Spleen (tissue), 11 donors: Measurements from ENCODE around the gene UGT1A5. TPM values are rescaled to one million over a fixed set of nuclear protein-coding genes. Genes with fewer than 3 reads are reported as not detected.

Source experiments
- DNase-seq: peaks from one replicate; pipeline ENCODE4 v3.0.0-alpha.2; 2020
- H3K27ac ChIP-seq, 8 donors: fragments of 200-600 bp; sonication (generic) in 7 of 8; 1 replicate in 4 of 8; 2 replicates in 4 of 8; pipeline versions ENCODE4 v1.5.0 to v1.8.0; 2016 to 2021; ENCODE audit warnings: inconsistent platforms in 4 of 8, mild to moderate bottlenecking in 4 of 8, moderate library complexity in 1 of 8
- H3K27me3 ChIP-seq, 7 donors: fragments of 200-600 bp; sonication (generic) in 6 of 7; replicated peaks in 1 of 7; 1 replicate in 4 of 7; 2 replicates in 3 of 7; pipeline versions ENCODE4 v1.5.0 to v1.8.0; 2016 to 2021; ENCODE audit warnings: inconsistent platforms in 3 of 7, mild to moderate bottlenecking in 1 of 7
- H3K36me3 ChIP-seq, 6 donors: fragments of 200-600 bp; sonication (generic) in 5 of 6; 1 replicate in 4 of 6; 2 replicates in 2 of 6; pipeline versions ENCODE4 v1.5.0 to v1.8.0; 2016 to 2021; ENCODE audit warnings: inconsistent platforms in 2 of 6
- H3K4me1 ChIP-seq, 6 donors: fragments of 200-600 bp; sonication (generic) in 5 of 6; 1 replicate in 3 of 6; 2 replicates in 3 of 6; pipeline versions ENCODE4 v1.5.0 to v1.8.0; 2016 to 2021; ENCODE audit warnings: inconsistent platforms in 3 of 6
- H3K4me3 ChIP-seq, 8 donors: fragments of 200-600 bp; sonication (generic) in 7 of 8; 1 replicate in 4 of 8; 2 replicates in 4 of 8; pipeline versions ENCODE4 v1.5.0 to v1.8.0; 2016 to 2021; ENCODE audit warnings: inconsistent platforms in 4 of 8, mild to moderate bottlenecking in 4 of 8, moderate library complexity in 2 of 8
- H3K9me3 ChIP-seq, 8 donors: fragments of 200-600 bp; sonication (generic) in 7 of 8; 1 replicate in 4 of 8; 2 replicates in 4 of 8; pipeline versions ENCODE4 v1.5.0 to v1.8.0; 2016 to 2021; ENCODE audit warnings: inconsistent platforms in 4 of 8
- CTCF ChIP-seq, 11 experiments: fragments of 200-600 bp in 7 of 11; fragments of 450-650 bp in 4 of 11; sonication (generic) in 4 of 11; IDR thresholded peaks in 8 of 11; conservative IDR thresholded peaks in 3 of 11; 1 replicate in 7 of 11; 2 replicates in 4 of 11; pipeline versions ENCODE4 v1.4.0 to v1.8.0; 2016 to 2021; ENCODE audit warnings: antibody characterized with exemption in 11 of 11, inconsistent platforms in 4 of 11, mild to moderate bottlenecking in 1 of 11
- POLR2A ChIP-seq, 3 donors: fragments of 450-650 bp; IDR thresholded peaks; one replicate each; pipeline ENCODE4 v1.5.1; 2017; ENCODE audit warnings: antibody characterized with exemption in 3 of 3, mild to moderate bottlenecking in 1 of 3
- POLR2AphosphoS5 ChIP-seq, 3 donors: sonication (generic); formaldehyde crosslinking; IDR thresholded peaks; one replicate each; pipeline ENCODE4 v1.5.1; 2017; ENCODE audit warnings: antibody characterized with exemption in 3 of 3
- WGBS, 5 donors: extraction: QIAGEN DNeasy Blood & Tissue Kit in 3 of 5; methylation state at CpG; one replicate each; pipeline versions ENCODE4 v1.1.5 to v1.1.7; 2013 to 2018; 5-methylcytosine and 5-hydroxymethylcytosine counted together
- intact Hi-C: fragments of 100-400 bp; cut with DNase I; formaldehyde crosslinking; loops from one replicate; pipeline ENCODE4 v1.15.0; 2023; ENCODE audit warnings: low total_unique reads
- polyA plus RNA-seq, 3 donors: library from polyadenylated mRNA; stranded (reverse); fragments of 200-250 nt; gene quantifications; one replicate each; pipeline ENCODE4 v1.2.1, GENCODE V29; 2013
- total RNA-seq, 7 donors: library from RNA; depleted of rRNA in 3 of 7; stranded (reverse); fragments of >200 nt in 3 of 7; fragmentation: NEBNext Ultra II Directional in 4 of 7; extraction: Animal tissue kit (Norgen Biotek cat#: 25700) in 4 of 7; gene quantifications; one replicate each; pipeline versions ENCODE4 v1.1.0 to v1.2.1, GENCODE V29; 2016 to 2021
- donor health status: healthy with polysubstance abuse.
- donor health status: DM: no; HTN: no; CAD: no; lungs with moderate emphysema.
- donor health status: DM: no; HTN: no; CAD: no.
- donor health status: Bipolar disorder and iron deficiency.
- donor health status: healthy.
- donor health status: DM: no; HTN: no; CAD: no.
- donor health status: DM: yes; HTN: yes; CAD: no.

UGT1A5 gene
- total and polyA plus RNA-seq, 10 donors: not detected

DNA sequence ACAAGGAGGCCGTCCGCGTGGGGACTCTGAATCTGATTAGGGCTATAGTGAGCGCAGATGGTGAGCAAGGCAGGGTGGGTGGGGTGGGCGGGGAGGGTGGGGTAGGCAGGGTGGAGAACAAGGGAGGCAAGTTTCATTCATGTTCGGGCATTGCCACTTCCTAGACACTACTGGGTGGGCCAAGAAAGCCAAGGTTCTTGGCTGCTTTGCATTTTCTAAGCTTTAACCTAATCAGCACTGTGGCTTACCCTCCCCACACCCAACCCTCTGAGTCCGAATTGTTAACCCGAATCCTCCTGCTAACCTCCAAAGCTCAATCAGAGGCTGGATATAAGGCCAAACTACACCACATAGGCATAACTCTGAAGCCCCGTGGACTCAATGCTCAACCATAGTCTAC lies 83.5 kb downstream of the UGT1A5 start:
- intact Hi-C loops: no loop called here
- Histone ChIP-seq H3K36me3 (no peaks in the 10 kb centered on the region), H3K4me1 (no peaks in the 10 kb centered on the region), H3K9me3 (no peaks in the 10 kb centered on the region), H3K4me3 (no peak overlapping the region), H3K27me3 (peaks cover 0 to 19% (median 0%) of the 10 kb centered on the region in 7 donors), H3K27ac (no peak overlapping the region)
- TF ChIP-seq POLR2AphosphoS5 (IDR thresholded peaks at IDR 0.05): no peak
- TF ChIP-seq CTCF (IDR thresholded peaks at IDR 0.05 in 8 of 11, conservative IDR thresholded peaks at IDR 0.05 in 3 of 11): no peak
- no peak for TF ChIP-seq POLR2A (IDR thresholded peaks at IDR 0.05)
- WGBS, 5 donors: 85 to 96% (median 89%) methylated on average over 8 to 9 of the region's 9 CpGs
- DNase-seq: peak; percentile 39

DNA sequence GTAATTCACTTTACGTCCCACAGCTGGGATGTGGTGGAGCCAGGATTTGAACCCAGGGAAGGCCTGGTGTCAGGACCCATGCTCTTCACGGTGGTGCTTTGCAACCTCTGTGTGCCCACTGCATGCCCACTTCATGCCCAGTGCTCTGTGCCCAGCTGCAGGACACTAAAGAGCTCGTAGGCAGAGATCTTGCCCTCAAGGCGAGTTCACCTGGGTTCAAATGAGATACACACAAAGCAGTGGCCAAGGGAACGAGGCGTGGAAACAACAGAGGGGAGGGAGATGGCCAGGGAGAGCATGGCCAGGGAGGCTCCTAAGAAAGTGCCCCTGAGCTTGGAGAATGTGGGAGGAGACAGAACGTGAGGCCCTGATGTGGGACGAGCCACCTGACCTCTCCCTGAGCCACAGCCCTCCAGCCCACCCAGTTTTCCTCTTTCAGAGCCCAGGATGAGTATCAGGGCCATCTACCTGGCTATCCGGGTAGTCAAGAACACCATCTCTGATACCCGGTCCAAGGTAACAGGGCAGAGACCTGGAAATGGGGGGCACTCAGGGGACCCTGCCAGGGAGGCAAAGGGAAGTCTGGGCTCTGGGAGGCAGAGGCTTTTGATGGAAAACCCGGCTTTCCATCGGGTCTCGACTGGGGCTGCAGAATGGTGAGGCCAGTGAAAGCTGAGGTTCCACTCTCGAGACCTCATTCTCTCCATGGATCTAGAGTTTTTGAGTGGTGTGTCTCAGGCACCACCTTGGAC lies 85.8 kb downstream of the UGT1A5 start:
- Histone ChIP-seq H3K36me3 (no peaks in the 10 kb centered on the region), H3K27ac (no peak overlapping the region), H3K9me3 (no peaks in the 10 kb centered on the region), H3K4me1 (no peaks in the 10 kb centered on the region), H3K4me3 (no peak overlapping the region), H3K27me3 (peaks cover 0 to 18% (median 0%) of the 10 kb centered on the region in 7 donors)
- DNase-seq: peak; percentile 51
- WGBS, 5 donors: 70 to 88% (median 81%) methylated on average over 14 of the region's 14 CpGs
- intact Hi-C loops: no loop called here
- TF ChIP-seq POLR2A (IDR thresholded peaks at IDR 0.05): no peak
- TF ChIP-seq CTCF (IDR thresholded peaks at IDR 0.05 in 8 of 11, conservative IDR thresholded peaks at IDR 0.05 in 3 of 11): no peak
- no peak for TF ChIP-seq POLR2AphosphoS5 (IDR thresholded peaks at IDR 0.05)

DNA sequence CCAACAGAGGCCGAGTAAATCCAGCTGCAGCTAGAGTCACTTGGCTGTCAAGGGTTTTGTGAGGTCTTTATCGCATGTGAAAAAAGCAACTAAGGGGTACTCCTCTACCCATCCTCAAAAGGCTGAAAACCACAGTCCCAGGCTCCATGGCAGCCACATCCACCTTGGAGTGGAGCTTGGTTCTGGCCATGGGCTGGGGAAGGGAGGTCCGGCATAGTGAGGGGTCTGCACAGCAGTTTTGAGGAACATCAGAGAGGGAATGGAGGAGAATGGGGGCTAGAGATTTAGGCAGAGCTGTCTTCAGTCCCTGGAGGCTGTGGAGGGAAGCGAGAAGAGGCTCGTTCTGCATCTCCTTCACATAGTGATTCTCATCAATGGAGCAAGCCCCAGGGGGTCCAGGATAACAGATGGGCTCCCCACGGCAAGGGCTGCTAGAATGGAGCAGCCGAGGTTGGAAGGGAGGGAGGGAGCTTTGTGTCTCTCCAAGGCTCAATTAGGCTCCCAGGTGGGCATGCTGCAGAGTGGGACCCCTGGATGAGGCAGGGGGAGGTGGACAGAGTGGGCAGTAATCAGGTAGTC lies 86.5 kb downstream of the UGT1A5 start:
- H3K9me3 ChIP-seq: no peaks in the 10 kb centered on the region
- no peak for TF ChIP-seq POLR2A (IDR thresholded peaks at IDR 0.05)
- TF ChIP-seq POLR2AphosphoS5 (IDR thresholded peaks at IDR 0.05): no peak
- TF ChIP-seq CTCF (IDR thresholded peaks at IDR 0.05 in 8 of 11, conservative IDR thresholded peaks at IDR 0.05 in 3 of 11): no peak
- DNase-seq: peak; percentile 37
- H3K27ac ChIP-seq: no peak overlapping the region
- H3K4me1 ChIP-seq: no peaks in the 10 kb centered on the region
- 58 to 68% (median 63%) methylated on average over 7 of the region's 7 CpGs for WGBS, 5 donors
- no peaks in the 10 kb centered on the region for H3K36me3 ChIP-seq
- H3K4me3 ChIP-seq: no peak overlapping the region
- peaks cover 0 to 17% (median 0%) of the 10 kb centered on the region in 7 donors for H3K27me3 ChIP-seq
- intact Hi-C loops: no loop called here

DNA sequence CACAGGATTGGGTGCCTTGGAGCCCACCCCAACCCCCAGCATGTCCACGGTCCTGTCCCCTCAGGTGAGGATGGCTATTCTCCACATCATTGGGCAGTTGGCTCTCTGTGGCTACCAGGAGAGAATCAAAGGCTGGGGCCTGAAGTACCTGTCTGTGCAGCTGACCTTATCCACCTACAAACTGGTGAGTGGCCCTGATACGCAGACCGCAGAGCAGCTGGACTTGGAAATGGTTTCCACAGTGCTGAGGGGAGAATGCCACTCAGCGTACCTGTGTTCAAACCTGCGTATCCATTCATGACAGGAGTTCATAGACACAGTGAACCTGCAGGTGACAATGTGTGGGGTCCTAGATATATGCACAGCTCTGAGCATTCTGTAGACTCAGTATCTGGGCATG lies 87.0 kb downstream of the UGT1A5 start:
- H3K4me3 ChIP-seq: no peak overlapping the region
- peaks cover 0 to 20% (median 0%) of the 10 kb centered on the region in 7 donors for H3K27me3 ChIP-seq
- WGBS, 5 donors: 44 to 79% (median 58%) methylated on average over 3 to 5 of the region's 5 CpGs
- TF ChIP-seq POLR2A (IDR thresholded peaks at IDR 0.05) (no peak), POLR2AphosphoS5 (IDR thresholded peaks at IDR 0.05) (no peak), CTCF (IDR thresholded peaks at IDR 0.05 in 8 of 11, conservative IDR thresholded peaks at IDR 0.05 in 3 of 11) (no peak)
- intact Hi-C loops: no loop called here
- H3K27ac ChIP-seq: no peak overlapping the region
- H3K9me3 ChIP-seq: no peaks in the 10 kb centered on the region
- no peaks in the 10 kb centered on the region for H3K4me1 ChIP-seq
- no peaks in the 10 kb centered on the region for H3K36me3 ChIP-seq
- DNase-seq: no peak
